ENCODE measurements around the gene ERVMER34-1. TPM values are rescaled to one million over a fixed set of nuclear protein-coding genes. Genes with fewer than 3 reads are reported as not detected.

Gene ERVMER34-1
- total RNA-seq, 1 experiment from 2014 or later = not detected

DNA sequence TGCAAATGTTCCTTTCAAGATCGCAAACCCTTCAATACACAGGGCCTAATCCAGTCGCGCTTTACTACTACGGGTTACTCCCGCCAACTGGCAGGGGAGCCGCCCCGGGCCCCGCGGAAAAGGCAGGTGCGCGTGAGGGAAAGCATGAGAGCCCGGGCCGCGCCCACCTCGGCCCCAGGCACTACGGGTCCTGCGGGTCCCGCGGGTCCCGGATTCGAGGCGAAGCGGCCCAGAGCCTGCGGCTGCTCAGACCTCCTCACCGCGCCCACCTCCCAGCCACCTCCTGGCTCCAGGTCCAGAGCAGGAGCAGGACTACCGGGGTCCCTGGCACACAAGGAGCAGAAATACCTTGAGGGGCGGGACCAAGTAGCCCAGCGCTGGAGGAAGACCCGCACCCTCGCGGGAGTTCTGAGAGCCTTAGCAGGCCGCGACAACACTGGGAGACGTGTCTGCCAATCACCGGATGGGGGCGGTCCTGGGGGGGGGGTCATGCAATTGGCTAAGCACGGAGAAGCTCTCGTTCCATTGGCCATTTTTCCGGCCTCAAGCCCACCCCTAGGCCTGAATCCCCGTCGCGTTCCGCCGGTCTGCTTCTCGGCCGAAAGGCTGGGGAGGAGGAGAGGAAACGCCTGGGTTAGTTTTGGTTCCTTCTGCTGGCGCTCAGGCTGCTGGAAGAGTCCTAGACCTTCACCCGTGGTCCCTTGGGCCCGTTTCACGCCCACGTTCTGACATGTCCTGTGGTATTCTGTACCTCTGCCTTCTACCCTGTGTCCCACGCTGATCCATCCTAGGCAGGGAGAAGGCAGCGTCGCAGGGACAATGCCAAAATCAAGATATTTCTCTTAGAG, 29.0 kb downstream of the ERVMER34-1 start:
- DNase-seq (ENCODE audit: low spot score) = peak; percentile 92

DNA sequence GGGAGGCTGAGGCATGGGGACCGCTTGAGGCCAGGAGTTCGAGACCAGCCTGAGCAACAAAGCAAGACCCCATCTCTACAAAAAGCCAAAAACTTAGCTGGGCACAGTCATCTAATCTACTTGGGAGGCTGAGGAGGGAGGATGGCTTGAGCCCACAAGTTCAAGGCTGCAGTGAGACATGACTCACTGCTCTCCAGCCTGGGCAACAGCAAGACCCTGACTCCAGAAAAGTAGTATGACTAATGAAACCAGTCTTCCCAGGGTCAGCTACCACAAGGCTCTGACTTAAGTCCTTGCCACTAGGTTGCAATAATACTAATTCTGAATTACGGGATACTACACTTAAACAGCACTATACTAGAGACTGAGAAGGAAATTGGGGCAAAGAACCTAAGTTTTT, 33.1 kb downstream of the ERVMER34-1 start:
- DNase-seq (ENCODE audit: low spot score) = no peak

DNA sequence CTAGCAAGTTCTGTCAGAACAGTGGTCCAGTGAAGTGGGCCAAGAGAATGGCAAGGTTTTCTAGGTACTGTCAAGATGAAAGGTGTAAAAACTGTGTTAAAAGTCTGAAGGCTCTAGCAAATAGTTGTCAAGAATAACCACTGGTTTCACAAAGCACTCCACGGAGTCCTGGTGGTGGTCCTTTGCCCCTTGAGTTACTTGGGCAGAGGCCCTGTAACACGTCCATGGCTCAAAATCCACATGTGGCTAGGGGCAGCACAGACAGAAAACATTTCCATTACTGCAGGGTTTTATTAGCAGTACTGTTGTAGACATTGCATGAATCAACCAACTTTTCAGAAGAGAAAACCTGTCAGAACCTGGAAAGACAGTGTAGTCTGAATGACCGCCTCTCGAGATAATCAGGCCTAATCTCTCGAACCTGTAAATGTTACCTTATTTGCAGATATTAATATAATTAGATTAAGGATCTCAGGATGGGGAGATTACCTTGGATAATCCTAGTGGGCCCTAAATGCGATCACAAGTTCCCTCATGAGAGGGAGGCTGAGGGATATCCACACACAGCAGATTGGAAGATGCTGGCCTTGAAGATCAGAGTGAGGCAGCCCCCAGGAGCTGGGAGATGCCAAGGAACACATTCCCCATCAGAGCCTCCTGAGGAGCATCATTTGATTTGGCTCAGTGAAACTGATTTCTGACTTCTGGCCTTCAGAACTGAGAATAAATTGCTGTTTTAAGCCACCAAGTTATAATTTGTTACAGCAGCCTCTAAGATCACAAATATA, 34.7 kb downstream of the ERVMER34-1 start:
- DNase-seq (ENCODE audit: low spot score) = no peak

DNA sequence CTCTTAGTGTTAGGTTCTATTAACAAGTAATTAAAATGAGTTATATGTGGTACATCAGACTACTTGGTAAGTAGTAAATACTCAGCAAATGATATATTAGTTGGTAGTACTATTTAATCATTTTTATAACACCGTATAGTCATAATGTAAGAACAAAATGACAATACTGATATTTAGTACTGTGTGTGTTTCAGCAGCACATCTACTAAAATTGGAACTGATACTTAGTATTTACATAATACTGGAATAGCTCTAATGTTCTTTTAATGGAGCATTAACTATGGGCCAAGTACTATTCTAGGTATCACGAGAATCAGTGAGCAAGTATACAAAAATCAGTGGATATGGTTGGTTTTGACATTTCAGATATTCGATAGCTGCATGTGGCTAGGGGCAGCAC, 35.3 kb downstream of the ERVMER34-1 start:
- no peak for DNase-seq (ENCODE audit: low spot score)

DNA sequence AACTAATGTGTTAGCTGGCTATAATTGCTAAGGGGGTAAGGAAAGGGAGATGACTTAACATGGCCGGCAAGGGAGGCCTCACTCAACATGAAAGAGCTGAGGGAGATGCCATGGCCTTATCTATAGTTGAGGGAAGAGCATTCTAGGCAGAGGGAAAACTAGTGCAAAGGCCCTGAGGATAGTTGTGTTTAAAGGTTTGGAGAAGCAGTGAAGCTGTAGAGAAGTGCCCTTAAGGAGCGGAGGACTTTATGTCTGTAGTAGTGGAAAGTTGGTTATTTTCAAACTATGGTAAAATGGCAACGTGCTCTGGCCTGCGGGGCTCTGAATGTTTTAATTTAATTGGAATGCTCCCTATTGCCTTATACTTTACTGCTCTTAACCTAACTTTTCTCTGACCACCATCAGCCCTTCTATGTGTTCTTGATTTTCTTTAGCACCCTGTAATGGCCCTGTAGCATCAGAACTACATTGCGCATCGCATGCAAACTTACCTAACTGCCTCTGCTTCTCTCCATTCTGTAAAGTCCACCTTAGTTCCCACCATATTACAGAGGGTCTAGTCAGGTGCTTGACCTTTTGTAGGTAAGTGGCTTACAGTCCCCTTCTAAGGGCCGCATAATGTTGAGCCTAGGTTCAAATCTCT, 35.8 kb downstream of the ERVMER34-1 start:
- no peak for DNase-seq (ENCODE audit: low spot score)

DNA sequence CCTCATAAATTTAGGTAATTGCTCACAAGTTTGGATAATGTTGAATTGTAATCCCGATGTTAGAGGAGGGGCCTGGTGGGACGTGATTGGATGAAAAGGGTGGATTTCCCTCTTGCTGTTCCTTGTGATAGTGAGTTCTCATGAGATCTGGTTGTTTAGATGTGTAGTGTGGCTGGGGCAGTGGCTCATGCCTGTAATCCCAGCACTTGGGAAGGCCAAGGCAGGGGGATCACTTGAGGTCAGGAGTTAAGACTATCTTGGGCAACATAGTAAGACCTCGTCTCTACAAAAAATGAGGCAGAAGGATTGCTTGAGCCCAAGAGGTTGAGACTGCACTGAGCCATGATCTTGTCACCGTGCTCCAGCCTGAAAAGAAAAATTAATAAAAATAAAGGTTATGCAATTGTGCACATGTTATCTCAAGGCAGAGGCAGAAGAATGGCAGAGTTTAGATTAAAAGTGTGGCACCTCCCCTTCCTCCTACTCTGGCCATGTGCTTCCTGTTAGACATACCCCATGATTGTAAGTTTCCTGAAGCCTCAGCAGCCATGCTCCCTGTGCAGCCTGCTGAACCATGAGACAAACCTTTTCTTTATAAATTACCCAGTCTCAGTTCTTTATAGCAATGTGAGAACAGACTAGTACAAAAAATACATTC, 36.5 kb downstream of the ERVMER34-1 start:
- no peak for DNase-seq (ENCODE audit: low spot score)

DNA sequence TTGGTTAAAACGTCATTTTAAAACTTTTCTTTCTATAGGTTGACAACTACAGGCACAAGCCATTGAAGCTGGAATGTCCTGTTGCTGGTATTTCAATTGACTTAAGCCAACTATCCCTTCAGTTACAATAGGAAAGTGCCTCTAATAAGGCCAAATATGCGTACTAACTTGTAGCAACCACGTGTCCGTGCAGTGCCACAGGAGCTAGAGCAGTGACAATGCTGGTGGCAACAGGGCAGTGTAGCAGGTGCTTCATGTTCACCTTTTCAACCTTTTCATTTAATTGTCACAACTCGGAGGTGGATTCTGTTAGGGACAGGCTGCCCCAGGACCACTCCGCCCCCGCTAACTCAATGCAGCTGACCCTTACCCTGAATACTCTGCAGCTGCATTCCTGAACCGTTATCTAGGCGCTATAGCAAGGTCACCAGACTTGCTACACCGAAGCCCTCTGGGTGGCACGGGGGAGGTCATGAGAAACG, 37.7 kb downstream of the ERVMER34-1 start:
- DNase-seq (ENCODE audit: low spot score) = no peak

DNA sequence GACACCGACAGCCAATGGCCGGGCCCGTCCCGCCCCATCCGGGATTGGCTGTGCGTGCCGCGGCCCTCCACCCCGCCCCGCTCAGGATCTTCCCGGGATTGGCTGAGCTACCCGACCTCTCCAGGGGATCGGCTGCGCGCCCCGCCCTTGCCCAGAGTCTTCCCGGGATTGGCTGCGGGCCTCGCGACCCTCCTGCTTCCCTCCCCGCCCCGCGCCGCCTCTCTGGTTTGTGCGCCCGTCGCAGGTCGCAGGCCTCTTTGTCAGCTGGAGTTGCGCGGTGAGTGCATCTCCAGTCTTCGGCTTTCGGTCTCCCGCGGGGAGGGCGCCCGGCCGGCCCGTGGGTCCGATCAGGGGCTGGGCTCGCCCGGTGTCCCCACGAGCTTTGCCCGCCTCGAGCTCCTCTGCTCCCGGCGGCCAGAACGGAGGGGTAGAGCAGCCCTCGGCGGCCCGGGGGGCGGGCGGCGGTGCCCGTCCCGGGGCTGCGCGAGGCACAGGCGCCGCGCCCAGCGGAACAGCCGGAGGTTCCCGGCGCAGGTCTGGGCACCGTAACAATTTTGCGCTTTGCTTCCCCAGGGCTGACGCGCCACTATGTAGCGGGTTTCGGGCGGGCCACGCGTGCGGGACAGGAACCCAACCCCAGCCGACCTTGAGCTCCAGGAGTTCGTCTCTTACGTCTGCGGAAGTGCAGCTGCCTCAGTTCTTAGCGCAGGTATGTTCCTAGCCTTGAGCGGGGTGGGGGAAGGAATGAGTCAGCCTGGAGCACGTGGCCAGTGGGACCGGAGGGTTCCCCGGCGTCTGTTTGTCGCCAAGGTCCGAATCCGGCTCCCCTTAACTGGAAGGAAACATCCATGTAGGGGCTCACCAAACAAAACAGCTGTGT, 38.7 kb downstream of the ERVMER34-1 start:
- peak; percentile 93 for DNase-seq (ENCODE audit: low spot score)

DNA sequence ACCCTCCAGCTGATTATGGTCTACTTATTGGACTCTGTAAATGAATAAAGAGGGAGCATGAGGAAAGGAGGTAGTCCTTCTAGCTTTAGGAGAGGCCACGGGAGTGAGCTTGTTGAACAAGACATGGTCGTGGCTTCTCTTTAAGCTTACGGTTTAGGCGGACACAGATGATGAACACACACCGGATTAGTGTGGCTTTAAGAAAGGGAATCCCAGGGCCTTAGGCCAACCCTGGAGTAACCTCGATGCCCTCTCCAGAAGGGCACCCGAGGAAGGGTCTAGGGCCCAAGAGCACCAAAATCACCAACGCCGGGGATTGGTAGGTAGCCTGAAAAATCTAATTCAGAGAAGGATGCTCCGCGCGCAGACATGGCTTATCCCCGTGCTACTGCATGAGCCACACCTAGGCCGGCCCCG, 39.4 kb downstream of the ERVMER34-1 start:
- no peak for DNase-seq (ENCODE audit: low spot score)

DNA sequence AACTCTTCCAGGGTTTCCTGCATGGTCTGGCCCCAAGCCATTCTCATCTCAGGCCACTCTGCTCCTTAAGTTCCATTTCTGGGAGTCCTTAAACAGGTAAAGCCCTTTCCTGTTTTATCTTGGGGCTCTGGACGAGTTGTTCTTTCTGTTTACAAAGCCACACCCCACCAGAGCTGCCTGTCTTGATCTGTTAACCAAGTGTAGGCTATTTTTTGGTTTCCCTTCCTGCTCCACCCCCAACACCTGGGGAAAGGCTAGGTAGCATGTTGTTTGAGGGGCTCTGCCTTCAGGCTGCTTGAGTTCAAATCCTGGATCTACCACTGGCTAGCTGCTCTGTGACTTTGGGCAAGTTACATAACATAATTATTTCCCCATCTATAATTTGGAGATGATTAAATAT, 40.0 kb downstream of the ERVMER34-1 start:
- no peak for DNase-seq (ENCODE audit: low spot score)

DNA sequence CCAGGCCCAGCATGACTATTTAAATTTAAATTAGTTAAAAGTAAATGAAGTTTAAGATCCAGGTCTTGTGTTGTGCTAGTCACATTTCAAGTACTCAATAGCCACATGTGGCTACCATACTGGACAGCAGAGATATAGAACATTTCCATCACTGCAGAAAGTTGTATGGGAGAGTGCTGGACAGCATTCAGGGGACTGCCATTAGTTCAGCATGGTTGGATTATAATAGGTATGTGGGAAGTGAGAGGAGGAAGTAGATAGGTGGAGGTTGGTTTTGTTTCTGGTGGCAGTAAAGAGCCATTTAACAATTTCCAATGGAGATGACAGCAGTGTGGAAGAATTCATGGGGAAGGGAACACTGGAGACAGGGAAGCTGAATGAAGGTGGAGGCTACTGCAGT, 42.1 kb downstream of the ERVMER34-1 start:
- DNase-seq (ENCODE audit: low spot score) = no peak

DNA sequence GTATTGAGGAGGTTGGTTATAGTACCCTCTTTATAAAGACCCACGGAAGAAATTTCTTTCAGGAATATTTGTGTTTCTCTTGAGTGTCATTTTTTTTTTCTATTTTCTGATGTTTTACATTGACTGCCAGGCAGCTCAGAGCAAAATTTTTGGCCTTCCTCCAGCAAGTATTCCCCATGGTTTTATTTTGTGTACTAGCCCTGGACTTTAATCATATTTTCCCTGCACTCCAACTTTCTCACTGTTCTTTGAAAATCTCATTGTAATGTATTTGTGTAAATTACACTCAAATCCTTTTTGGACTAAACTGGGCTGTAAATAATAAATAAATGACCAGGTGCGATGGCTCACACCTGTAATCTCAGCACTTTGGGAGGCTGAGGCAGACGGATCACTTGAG, 46.6 kb downstream of the ERVMER34-1 start:
- DNase-seq (ENCODE audit: low spot score) = no peak

DNA sequence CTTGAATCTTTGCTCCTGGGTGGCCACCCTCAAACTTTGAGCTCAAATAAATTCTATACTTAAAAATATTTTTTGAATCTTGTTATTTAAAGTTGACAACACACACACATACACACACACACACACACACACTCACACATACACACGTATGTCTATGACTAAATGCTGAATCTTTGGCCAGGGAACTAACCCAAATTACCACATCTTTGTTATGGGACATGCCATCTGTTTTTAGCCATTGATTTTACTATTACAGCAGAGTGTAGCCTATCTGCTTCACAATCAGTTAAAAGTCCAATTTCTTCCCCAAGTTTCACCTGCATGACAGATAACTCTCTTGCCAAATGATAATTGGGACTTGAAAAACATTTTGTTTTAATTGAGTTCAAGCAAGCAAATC, 47.1 kb downstream of the ERVMER34-1 start:
- DNase-seq (ENCODE audit: low spot score) = no peak

DNA sequence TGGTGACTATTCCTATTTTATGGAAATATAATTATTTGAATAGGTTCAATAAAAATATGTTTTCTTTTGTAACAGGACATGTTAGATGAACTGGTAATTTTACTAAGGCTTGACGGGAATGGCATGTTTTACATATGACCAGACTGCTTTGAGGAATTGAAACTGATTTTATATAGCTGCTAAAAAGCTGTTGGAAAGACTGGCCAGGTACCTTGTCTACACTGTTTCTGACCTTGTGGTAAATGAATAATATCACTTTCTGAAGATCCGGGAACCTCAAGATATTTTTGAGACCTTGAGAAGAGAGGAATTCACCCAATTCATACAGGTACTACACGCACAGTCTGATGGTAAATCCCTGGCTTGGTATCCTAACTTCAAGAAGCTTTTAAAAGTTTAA, 50.0 kb downstream of the ERVMER34-1 start:
- no peak for DNase-seq (ENCODE audit: low spot score)

DNA sequence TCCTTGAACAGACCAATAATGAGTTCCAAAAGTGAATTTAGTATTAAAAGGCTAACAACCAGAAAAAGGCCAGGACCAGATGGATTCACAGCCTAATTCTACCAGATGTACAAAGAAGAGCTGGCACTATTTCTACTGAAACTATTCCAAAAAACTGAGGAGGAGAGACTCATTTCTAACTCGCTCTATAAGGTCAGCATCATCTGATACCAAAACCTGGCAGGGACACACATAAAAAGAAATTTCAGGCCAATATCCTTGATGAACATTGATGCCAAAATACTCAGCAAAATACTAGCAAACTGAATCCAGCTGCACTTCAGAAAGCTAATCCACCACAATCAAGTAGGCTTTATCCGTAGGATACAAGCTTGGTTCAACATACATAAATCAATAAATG, 56.3 kb downstream of the ERVMER34-1 start:
- DNase-seq (ENCODE audit: low spot score) = no peak

DNA sequence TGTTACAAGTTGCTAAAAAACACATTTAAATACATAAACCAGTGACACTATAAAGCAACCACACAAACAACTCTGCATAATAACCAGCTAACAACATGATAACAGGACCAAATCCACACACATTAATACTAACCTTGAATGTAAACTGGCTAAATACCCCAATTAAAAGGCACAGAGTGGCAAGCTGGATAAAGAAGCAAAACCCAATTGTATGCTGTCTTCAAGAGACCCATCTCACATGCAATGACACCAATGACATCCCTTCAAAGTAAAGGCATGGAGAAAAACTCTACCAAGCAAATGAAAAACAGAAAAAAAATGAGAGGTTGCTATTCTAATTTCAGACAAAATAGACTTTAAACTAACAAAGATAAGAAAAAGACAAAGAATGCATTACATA, 57.7 kb downstream of the ERVMER34-1 start:
- no peak for DNase-seq (ENCODE audit: low spot score)

Other genes with a start within 250 kb of the ERVMER34-1 start
- gene USP46, start 92.1 kb downstream of the ERVMER34-1 start, total RNA-seq (2014; rRNA removed; shearing (Covaris generic)) = 14.8 and 19.9 TPM in 2 replicates
- gene RASL11B, start 110.9 kb upstream of the ERVMER34-1 start, total RNA-seq (2014; rRNA removed; shearing (Covaris generic)) = not detected in 2 replicates